IPS-18c (cell line): Measurements from ENCODE around the gene RGS2.

ENCODE experiments used
- H3K4me3 ChIP-seq: 2 replicates; pipeline ENCODE4 v1.7.0; 2013; ENCODE audit warnings: low read depth, mild to moderate bottlenecking, low read length, moderate library complexity; ENCODE audit not compliant: insufficient read depth
- H3K9me3 ChIP-seq: one replicate; pipeline ENCODE4 v1.6.1; 2013; ENCODE audit warnings: mild to moderate bottlenecking, low read length, moderate library complexity; ENCODE audit not compliant: control insufficient read depth, insufficient read depth

The RGS2 gene, protein sequence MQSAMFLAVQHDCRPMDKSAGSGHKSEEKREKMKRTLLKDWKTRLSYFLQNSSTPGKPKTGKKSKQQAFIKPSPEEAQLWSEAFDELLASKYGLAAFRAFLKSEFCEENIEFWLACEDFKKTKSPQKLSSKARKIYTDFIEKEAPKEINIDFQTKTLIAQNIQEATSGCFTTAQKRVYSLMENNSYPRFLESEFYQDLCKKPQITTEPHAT

DNA sequence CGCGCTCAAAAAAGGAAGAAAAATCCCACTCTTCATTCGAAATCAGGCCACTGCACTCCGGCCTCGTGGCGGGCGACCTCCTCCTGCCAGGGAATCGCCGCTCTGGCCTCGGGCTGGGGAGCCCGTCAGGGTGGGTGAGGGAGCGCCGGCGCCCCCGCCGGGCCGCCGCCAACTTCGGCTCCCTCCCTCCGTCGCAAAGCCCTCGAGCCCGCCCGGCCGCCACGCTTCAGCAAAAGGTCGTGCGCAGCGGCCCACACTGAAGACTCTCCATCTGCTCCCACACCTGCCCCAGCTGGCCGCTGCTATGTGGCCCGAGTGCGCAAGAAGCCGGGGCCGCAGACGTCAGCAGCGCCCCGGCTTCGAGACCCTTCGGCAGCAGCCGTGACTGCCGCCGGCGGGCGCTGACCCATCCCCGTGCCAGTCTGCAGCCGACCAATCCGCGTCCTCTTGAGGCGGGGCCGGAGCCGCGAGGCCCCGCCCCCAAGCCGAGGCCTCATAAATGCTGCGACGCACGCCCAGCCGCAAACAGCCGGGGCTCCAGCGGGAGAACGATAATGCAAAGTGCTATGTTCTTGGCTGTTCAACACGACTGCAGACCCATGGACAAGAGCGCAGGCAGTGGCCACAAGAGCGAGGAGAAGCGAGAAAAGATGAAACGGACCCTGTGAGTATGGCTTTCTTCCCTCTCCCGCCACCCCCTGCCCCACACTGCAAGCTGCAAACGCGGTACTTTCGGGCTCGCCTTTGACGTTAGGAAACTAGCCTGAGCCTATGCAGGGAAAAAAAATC, at the start of gene RGS2:
Gene RGS2 (plus strand): TSS at position 522 of the 789 bp plus-strand sequence. CDS start 33 bp downstream, at position 555.
- H3K9me3 ChIP-seq, result no peaks in the 10 kb centered on the region
- peak within 1 kb of the TSS; percentile 96 for H3K4me3 ChIP-seq

DNA sequence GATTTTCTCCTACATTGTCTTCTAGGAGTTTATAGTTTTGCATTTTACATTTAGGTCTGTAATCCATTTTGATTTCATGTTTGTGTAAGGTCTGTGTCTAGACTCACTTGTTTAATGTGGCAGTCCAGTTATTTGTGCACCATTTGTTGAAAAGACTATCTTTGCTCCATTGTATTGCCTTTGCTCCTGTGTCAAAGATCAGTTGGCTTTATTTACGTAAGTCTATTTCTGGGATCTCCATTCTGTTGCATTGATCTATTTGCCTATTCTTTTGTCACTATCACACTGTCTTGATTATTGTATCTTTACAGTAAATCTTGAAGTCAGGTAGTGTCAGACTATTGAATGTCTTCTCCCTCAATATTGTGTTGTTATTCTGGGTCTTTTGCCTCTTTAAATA, 49.7 kb upstream of the RGS2 start:
- no peaks in the 10 kb centered on the region for H3K9me3 ChIP-seq
- no peak overlapping the region for H3K4me3 ChIP-seq

DNA sequence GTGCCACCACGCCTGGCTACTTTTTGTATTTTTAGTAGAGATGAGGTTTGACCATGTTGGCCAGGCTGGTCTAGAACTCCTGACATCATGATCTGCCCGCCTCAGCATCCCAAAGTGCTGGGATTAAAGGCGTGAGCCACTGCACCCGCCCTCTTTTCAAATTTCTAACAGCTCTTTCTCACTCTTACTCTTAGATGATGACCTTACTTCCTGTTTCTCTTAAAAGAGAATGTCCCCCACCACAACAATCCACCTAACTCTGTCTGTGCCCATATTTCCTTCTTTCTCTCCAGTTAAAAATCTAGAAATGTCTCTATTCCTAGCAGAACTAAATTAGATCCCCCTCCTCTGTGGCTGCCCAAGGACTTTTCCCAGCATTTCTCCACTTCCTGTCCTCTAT, 46.6 kb upstream of the RGS2 start:
- H3K4me3 ChIP-seq, result no peak overlapping the region
- no peaks in the 10 kb centered on the region for H3K9me3 ChIP-seq

DNA sequence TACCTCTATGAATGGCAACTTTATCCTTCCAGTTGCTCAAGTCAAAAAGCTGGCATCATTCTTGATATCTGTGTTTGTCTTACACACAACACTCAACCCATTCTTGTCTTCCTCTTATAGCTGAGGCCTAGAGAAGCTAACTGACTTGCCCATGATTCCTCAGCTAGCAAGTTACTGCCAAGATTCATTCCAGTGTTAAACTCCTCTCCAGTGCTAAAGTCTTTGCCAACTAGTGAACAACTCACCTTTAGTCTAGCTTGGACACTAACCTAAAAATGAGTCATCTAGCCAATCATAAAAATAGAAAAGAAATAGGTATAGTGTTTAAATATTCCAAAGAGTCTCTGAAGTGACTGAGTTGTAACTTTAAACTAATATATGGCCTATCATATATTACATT, 45.6 kb upstream of the RGS2 start:
- Histone ChIP-seq H3K9me3 (no peaks in the 10 kb centered on the region), H3K4me3 (no peak overlapping the region)

DNA sequence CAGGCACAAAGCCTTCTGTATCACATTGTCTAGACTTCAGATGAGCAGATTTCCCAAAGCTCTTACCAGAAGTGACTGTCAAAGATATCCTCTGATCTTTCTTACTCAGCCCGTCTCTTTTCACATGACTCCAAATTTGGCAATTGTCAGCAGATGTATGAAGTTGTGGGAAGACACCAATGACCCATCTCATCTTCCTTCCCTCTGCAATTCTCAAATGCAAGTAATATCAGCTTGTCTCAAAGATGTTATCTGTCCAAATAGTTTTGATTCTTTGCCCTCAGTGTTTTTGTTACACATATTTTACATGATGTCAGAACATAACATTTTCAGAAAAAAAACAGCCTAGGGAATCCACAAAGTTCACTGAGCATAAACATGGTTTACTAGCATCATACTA, 45.1 kb upstream of the RGS2 start:
- Histone ChIP-seq H3K4me3 (no peak overlapping the region), H3K9me3 (no peaks in the 10 kb centered on the region)

GRCh38 chr1:192764675-192765074, 44.2 kb upstream of the RGS2 start:
- Histone ChIP-seq H3K9me3 (no peaks in the 10 kb centered on the region), H3K4me3 (no peak overlapping the region)

GRCh38 chr1:192766009-192766625, 42.7 kb upstream of the RGS2 start:
- no peak overlapping the region for H3K4me3 ChIP-seq
- H3K9me3 ChIP-seq, result no peaks in the 10 kb centered on the region

GRCh38 chr1:192766876-192767275, 42.0 kb upstream of the RGS2 start:
- Histone ChIP-seq H3K4me3 (no peak overlapping the region), H3K9me3 (no peaks in the 10 kb centered on the region)

- no peak overlapping the region for H3K4me3 ChIP-seq
- no peaks in the 10 kb centered on the region for H3K9me3 ChIP-seq
Measured at GRCh38 chr1:192767798-192768197, 41.0 kb upstream of the RGS2 start.

DNA sequence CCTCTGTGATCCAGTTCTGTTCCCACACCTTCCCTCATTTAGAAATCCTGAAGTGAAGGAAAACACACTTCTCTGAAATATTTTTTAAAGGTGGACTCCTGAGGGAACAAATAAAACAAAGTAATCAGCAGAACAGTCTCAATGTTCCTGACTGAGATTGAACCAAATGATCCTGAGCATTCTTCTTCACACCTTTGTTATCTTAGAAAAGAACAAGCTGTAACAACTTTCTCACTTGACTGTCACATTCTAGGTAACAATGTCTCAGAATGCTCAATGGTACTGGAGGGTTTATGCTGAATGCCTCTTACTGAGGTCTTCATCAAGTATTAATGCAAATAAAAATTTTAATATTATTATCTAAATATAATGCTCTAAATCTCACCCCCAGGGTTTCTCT, 40.4 kb upstream of the RGS2 start:
- no peaks in the 10 kb centered on the region for H3K9me3 ChIP-seq
- no peak overlapping the region for H3K4me3 ChIP-seq

- Histone ChIP-seq H3K9me3 (no peaks in the 10 kb centered on the region), H3K4me3 (no peak overlapping the region)
Measured at GRCh38 chr1:192771341-192771740, 37.5 kb upstream of the RGS2 start.

DNA sequence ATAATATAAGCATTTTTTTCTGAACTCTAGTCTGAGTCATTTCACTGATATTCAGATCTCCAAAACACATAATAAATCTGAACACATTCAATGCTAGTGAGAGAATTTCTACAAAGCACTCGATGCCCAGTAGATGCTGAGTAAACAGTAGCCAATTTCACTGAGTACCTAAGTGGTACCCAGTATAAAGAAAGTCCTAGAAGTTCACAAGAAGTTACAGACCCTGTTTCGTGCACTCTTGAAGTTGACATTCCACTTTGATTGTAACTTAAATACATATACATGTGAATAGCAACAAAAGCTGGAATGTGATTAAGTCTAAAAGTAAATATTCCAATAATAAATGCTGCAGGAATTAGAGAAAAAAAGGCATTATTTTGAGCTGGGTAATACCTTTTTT, 33.2 kb upstream of the RGS2 start:
- H3K4me3 ChIP-seq, result no peak overlapping the region
- H3K9me3 ChIP-seq, result no peaks in the 10 kb centered on the region

DNA sequence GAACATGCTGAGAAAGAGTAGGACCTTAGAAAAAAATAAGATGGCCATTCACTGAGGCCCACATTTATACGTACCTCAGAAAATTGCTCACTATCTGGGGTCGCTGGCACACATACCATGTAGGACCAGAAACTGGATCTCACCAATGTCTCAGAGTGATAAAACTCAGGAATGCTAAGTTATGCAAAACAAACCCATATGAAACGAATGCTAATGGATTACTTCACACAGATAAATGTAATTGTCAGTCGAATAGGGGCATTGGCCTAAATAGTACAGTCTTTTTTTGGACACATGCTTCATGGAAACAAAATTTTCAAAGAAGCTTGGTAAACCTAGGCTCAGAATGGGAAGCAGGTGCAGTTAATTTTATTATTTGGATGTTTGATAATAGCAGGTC, 32.6 kb upstream of the RGS2 start:
- no peak overlapping the region for H3K4me3 ChIP-seq
- H3K9me3 ChIP-seq, result no peaks in the 10 kb centered on the region

GRCh38 chr1:192776998-192777397, 31.8 kb upstream of the RGS2 start:
- Histone ChIP-seq H3K4me3 (no peak overlapping the region), H3K9me3 (no peaks in the 10 kb centered on the region)

- no peak overlapping the region for H3K4me3 ChIP-seq
- H3K9me3 ChIP-seq, result no peaks in the 10 kb centered on the region
Measured at GRCh38 chr1:192783791-192784190, 25.0 kb upstream of the RGS2 start.

- no peak overlapping the region for H3K4me3 ChIP-seq
Measured at GRCh38 chr1:192784397-192784796, 24.4 kb upstream of the RGS2 start.

DNA sequence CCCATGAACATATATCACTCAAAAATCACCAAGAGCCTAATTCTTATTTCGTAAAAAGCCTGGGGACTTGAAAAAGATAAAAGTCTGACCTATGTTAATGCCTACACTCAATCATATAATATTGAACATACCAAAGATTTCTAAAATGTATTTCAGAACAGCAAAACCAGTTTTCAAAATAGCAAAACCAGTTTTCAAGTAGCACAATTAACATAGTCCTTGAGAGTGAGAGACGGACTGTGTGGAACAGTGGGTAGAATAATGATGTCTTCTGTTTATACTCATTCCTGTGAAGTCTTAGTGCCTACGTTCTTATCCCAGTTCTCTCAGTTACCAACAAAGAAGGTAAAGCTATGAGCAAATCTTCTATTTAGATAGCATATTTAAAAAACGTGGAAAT, 22.3 kb upstream of the RGS2 start:
- Histone ChIP-seq H3K4me3 (no peak overlapping the region), H3K9me3 (no peaks in the 10 kb centered on the region)

More at GRCh38 chr1:192784397-192784796, 24.4 kb upstream of the RGS2 start:
- no peaks in the 10 kb centered on the region for H3K9me3 ChIP-seq

DNA sequence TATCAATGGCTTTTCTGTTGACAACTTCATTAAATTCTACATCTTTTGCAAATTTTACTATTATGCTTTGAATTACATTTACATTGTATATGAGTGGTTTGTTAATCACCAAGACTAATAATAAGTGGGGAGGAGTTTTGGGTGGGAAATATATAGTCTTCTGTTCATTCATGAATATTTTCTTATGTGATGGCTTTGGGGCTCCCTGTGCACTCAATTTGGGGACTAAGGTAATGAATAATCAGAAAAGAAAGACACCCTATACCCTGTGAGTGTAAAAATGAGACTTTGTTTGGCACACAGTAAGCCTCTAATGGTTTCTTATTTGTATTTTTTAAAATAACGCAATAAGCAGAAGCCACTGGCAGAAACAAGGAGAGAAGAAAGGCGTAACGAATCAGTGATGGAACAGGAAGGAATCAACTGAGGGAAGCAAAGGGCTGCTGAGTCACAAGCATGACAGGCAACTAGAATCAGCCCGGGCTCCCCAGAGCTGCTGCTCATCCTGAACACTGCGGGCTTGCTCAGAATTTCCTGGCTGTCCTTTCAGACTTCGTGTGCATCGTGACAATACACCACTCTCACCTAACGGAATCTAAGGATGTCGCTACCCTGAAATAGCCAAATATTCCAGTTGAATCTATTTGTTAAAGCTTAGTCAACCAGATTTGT, 20.8 kb upstream of the RGS2 start:
- Histone ChIP-seq H3K4me3 (no peak overlapping the region), H3K9me3 (no peaks in the 10 kb centered on the region)
